ENCODE data around the gene GDF11. TPM values are rescaled to one million over a fixed set of nuclear protein-coding genes. Genes with fewer than 3 reads are reported as not detected.
"Not testable (repeated sequence)": the region's sequence is repeated elsewhere in the genome, so short reads cannot be mapped to it uniquely, and the experiment has no call there.

GDF11 gene
- polyA plus RNA-seq, 2 donors: 0.43 to 0.65 TPM

- Histone ChIP-seq H3K27ac (ENCODE audit: low read depth in 2 of 2, low read length in 1 of 2) (no peak overlapping the region), H3K27me3 (ENCODE audit: control insufficient read depth in 1 of 2, insufficient read depth in 2 of 2, low read length in 2 of 2) (no peaks in the 10 kb centered on the region)
Measured at GRCh38 chr12:55746913-55747231, 4.0 kb downstream of the GDF11 start.

GRCh38 chr12:55748230-55748993 is 5.5 kb downstream of the GDF11 start:
- Histone ChIP-seq H3K9me3 (ENCODE audit: control insufficient read depth in 2 of 2, insufficient read depth in 1 of 2, low read depth in 1 of 2, low read length in 1 of 2) (no peaks in the 10 kb centered on the region), H3K4me3 (ENCODE audit: low read depth in 1 of 2, low read length in 2 of 2) (no peak overlapping the region), H3K36me3 (ENCODE audit: control insufficient read depth in 2 of 2, insufficient read depth in 2 of 2, low read length in 1 of 2) (peaks cover 6 to 12% of the 10 kb centered on the region in 2 donors), H3K27ac (ENCODE audit: low read depth in 2 of 2, low read length in 1 of 2) (no peak overlapping the region), H3K27me3 (ENCODE audit: control insufficient read depth in 1 of 2, insufficient read depth in 2 of 2, low read length in 2 of 2) (no peaks in the 10 kb centered on the region), H3K4me1 (ENCODE audit: control insufficient read depth in 2 of 2, insufficient read depth in 2 of 2, low read length in 1 of 2) (peaks cover 2 to 10% of the 10 kb centered on the region in 2 donors)
- WGBS, 2 donors: 88 to 91% methylated on average over 17 to 18 of the region's 18 CpGs

More at GRCh38 chr12:55746913-55747231, 4.0 kb downstream of the GDF11 start:
- Histone ChIP-seq H3K36me3 (ENCODE audit: control insufficient read depth in 2 of 2, insufficient read depth in 2 of 2, low read length in 1 of 2) (peaks cover under 1 to 7% of the 10 kb centered on the region in 2 donors), H3K4me3 (ENCODE audit: low read depth in 1 of 2, low read length in 2 of 2) (no peak overlapping the region), H3K4me1 (ENCODE audit: control insufficient read depth in 2 of 2, insufficient read depth in 2 of 2, low read length in 1 of 2) (peaks cover 2 to 10% of the 10 kb centered on the region in 2 donors), H3K9me3 (ENCODE audit: control insufficient read depth in 2 of 2, insufficient read depth in 1 of 2, low read depth in 1 of 2, low read length in 1 of 2) (no peaks in the 10 kb centered on the region)

GRCh38 chr12:55755246-55755645 is 12.3 kb downstream of the GDF11 start:
- Histone ChIP-seq H3K27ac (ENCODE audit: low read depth in 2 of 2, low read length in 1 of 2) (no peak overlapping the region), H3K4me3 (ENCODE audit: low read depth in 1 of 2, low read length in 2 of 2) (no peak overlapping the region), H3K9me3 (ENCODE audit: control insufficient read depth in 2 of 2, insufficient read depth in 1 of 2, low read depth in 1 of 2, low read length in 1 of 2) (no peaks in the 10 kb centered on the region), H3K4me1 (ENCODE audit: control insufficient read depth in 2 of 2, insufficient read depth in 2 of 2, low read length in 1 of 2) (no peaks in the 10 kb centered on the region), H3K36me3 (ENCODE audit: control insufficient read depth in 2 of 2, insufficient read depth in 2 of 2, low read length in 1 of 2) (peaks cover 12 to 17% of the 10 kb centered on the region in 2 donors), H3K27me3 (ENCODE audit: control insufficient read depth in 1 of 2, insufficient read depth in 2 of 2, low read length in 2 of 2) (no peaks in the 10 kb centered on the region)
- WGBS, 2 donors: 65 to 66% methylated on average over 2 of the region's 2 CpGs

DNA sequence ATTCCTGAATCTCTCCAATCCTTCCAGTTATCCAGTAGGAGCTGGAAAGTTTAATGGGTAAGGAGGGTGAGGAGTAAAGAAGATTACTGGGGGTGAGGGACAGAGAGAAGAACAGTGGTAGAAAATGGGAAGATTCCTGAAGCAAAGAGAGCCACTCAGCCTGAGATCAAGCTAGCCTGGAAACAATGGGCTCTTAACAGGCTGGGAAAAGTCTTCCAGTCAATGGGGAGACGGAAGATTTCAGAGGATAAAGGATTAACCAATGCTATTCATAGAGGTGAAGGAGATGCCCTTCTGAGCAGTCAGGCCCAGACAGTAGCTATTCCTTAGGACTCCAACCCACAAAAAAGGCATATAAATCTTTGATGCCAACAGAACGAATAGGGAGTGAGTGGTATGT is 14.8 kb downstream of the GDF11 start:
- H3K27me3 ChIP-seq (ENCODE audit: control insufficient read depth in 1 of 2, insufficient read depth in 2 of 2, low read length in 2 of 2): no peaks in the 10 kb centered on the region
- H3K4me1 ChIP-seq (ENCODE audit: control insufficient read depth in 2 of 2, insufficient read depth in 2 of 2, low read length in 1 of 2): no peaks in the 10 kb centered on the region
- H3K36me3 ChIP-seq (ENCODE audit: control insufficient read depth in 2 of 2, insufficient read depth in 2 of 2, low read length in 1 of 2): peaks cover 4 to 7% of the 10 kb centered on the region in 2 donors
- H3K27ac ChIP-seq (ENCODE audit: low read depth in 2 of 2, low read length in 1 of 2): no peak overlapping the region
- no peaks in the 10 kb centered on the region for H3K9me3 ChIP-seq (ENCODE audit: control insufficient read depth in 2 of 2, insufficient read depth in 1 of 2, low read depth in 1 of 2, low read length in 1 of 2)
- H3K4me3 ChIP-seq (ENCODE audit: low read depth in 1 of 2, low read length in 2 of 2): no peak overlapping the region
- 71% methylated on average over 2 of the region's 2 CpGs for WGBS, 2 donors

DNA sequence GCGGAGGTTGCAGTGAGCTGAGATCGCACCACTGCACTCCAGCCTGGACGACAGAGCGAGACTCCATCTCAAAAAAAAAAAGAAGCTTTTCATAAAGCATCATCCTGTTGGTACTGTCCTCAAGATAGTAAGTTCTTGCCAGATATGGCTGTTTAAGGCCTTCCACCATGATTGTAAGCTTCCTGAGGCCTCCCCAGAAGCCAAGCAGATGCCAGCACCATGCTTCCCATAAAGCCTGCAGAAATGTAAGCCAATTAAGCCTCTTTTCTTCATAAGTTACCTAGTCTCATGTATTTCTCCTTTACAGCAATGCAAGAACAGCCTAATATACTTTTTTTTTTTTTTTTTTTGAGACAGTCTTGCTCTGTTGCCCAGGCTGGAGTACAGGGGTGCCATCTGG is 15.7 kb downstream of the GDF11 start:
- not testable (repeated sequence) for H3K4me3 ChIP-seq (ENCODE audit: low read depth in 1 of 2, low read length in 2 of 2); H3K27me3 ChIP-seq (ENCODE audit: control insufficient read depth in 1 of 2, insufficient read depth in 2 of 2, low read length in 2 of 2); H3K9me3 ChIP-seq (ENCODE audit: control insufficient read depth in 2 of 2, insufficient read depth in 1 of 2, low read depth in 1 of 2, low read length in 1 of 2); H3K27ac ChIP-seq (ENCODE audit: low read depth in 2 of 2, low read length in 1 of 2); H3K36me3 ChIP-seq (ENCODE audit: control insufficient read depth in 2 of 2, insufficient read depth in 2 of 2, low read length in 1 of 2); H3K4me1 ChIP-seq (ENCODE audit: control insufficient read depth in 2 of 2, insufficient read depth in 2 of 2, low read length in 1 of 2)
- WGBS, 2 donors: 98 to 99% methylated on average over 4 of the region's 4 CpGs

- H3K36me3 ChIP-seq (ENCODE audit: control insufficient read depth in 2 of 2, insufficient read depth in 2 of 2, low read length in 1 of 2): peaks cover 4 to 7% of the 10 kb centered on the region in 2 donors
- WGBS, 2 donors: 81 to 85% methylated on average over 6 of the region's 6 CpGs
- H3K9me3 ChIP-seq (ENCODE audit: control insufficient read depth in 2 of 2, insufficient read depth in 1 of 2, low read depth in 1 of 2, low read length in 1 of 2): no peaks in the 10 kb centered on the region
- no peak overlapping the region for H3K4me3 ChIP-seq (ENCODE audit: low read depth in 1 of 2, low read length in 2 of 2)
- H3K27ac ChIP-seq (ENCODE audit: low read depth in 2 of 2, low read length in 1 of 2): no peak overlapping the region
- H3K4me1 ChIP-seq (ENCODE audit: control insufficient read depth in 2 of 2, insufficient read depth in 2 of 2, low read length in 1 of 2): no peaks in the 10 kb centered on the region
- no peaks in the 10 kb centered on the region for H3K27me3 ChIP-seq (ENCODE audit: control insufficient read depth in 1 of 2, insufficient read depth in 2 of 2, low read length in 2 of 2)
Measured at GRCh38 chr12:55760663-55761062, 17.7 kb downstream of the GDF11 start.

- peaks cover 2 to 3% of the 10 kb centered on the region in 2 donors for H3K36me3 ChIP-seq (ENCODE audit: control insufficient read depth in 2 of 2, insufficient read depth in 2 of 2, low read length in 1 of 2)
- no peaks in the 10 kb centered on the region for H3K4me1 ChIP-seq (ENCODE audit: control insufficient read depth in 2 of 2, insufficient read depth in 2 of 2, low read length in 1 of 2)
- H3K9me3 ChIP-seq (ENCODE audit: control insufficient read depth in 2 of 2, insufficient read depth in 1 of 2, low read depth in 1 of 2, low read length in 1 of 2): no peaks in the 10 kb centered on the region
- H3K27me3 ChIP-seq (ENCODE audit: control insufficient read depth in 1 of 2, insufficient read depth in 2 of 2, low read length in 2 of 2): no peaks in the 10 kb centered on the region
- H3K27ac ChIP-seq (ENCODE audit: low read depth in 2 of 2, low read length in 1 of 2): no peak overlapping the region
- H3K4me3 ChIP-seq (ENCODE audit: low read depth in 1 of 2, low read length in 2 of 2): no peak overlapping the region
Measured at GRCh38 chr12:55762646-55763045, 19.7 kb downstream of the GDF11 start.

DNA sequence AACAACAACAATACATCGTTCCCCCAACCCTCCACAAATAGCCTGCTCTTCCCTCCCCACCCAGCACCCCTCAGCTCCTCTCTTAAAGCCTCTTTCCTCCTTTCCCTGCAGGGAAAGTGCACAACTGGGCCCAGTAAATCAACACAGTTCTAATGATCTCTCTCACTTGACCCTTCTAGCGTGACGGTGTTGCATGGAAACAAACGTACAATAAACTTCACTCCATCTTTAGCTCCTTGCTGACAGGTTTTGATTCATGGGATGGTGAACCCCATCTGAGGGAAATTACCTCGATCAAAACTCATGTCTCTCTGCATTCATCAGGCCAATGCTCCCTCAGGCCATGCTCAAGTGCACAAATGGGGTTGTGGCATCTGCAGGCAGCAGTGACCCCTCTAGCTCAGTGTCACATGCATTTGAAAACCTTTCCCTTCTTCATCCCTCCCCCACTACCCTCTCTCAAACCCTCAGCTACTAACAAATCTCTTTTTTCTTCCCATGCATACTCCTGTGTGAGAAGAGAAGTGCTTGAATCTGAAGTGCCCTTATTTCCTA is 22.9 kb downstream of the GDF11 start:
- Histone ChIP-seq H3K27me3 (ENCODE audit: control insufficient read depth in 1 of 2, insufficient read depth in 2 of 2, low read length in 2 of 2) (no peaks in the 10 kb centered on the region), H3K27ac (ENCODE audit: low read depth in 2 of 2, low read length in 1 of 2) (no peak overlapping the region), H3K4me1 (ENCODE audit: control insufficient read depth in 2 of 2, insufficient read depth in 2 of 2, low read length in 1 of 2) (no peaks in the 10 kb centered on the region), H3K9me3 (ENCODE audit: control insufficient read depth in 2 of 2, insufficient read depth in 1 of 2, low read depth in 1 of 2, low read length in 1 of 2) (no peaks in the 10 kb centered on the region), H3K36me3 (ENCODE audit: control insufficient read depth in 2 of 2, insufficient read depth in 2 of 2, low read length in 1 of 2) (peaks cover 0 to 3% of the 10 kb centered on the region in 2 donors), H3K4me3 (ENCODE audit: low read depth in 1 of 2, low read length in 2 of 2) (no peak overlapping the region)
- 78 to 88% methylated on average over 5 of the region's 5 CpGs for WGBS, 2 donors

DNA sequence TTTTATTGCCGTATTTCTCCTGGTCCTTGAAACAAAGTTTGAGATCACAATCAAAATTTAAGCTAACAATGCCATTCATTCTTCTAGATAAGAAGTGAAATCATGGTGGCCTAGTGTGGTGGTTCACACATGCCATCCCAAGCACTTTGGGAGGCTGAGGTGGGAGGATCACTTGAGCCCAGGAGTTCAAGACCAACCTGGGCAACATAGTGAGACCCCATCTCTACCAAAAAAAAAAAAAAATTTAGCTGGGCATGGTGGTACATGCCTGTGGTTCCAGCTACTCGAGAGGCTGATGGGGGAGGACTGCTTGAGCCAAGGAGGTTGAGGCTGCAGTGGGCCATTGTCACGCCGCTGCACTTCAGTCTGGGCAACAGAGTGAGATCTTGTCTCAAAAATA is 24.2 kb downstream of the GDF11 start:
- Histone ChIP-seq H3K4me1 (ENCODE audit: control insufficient read depth in 2 of 2, insufficient read depth in 2 of 2, low read length in 1 of 2) (no peaks in the 10 kb centered on the region), H3K27ac (ENCODE audit: low read depth in 2 of 2, low read length in 1 of 2) (no peak overlapping the region), H3K27me3 (ENCODE audit: control insufficient read depth in 1 of 2, insufficient read depth in 2 of 2, low read length in 2 of 2) (no peaks in the 10 kb centered on the region), H3K4me3 (ENCODE audit: low read depth in 1 of 2, low read length in 2 of 2) (no peak overlapping the region), H3K36me3 (ENCODE audit: control insufficient read depth in 2 of 2, insufficient read depth in 2 of 2, low read length in 1 of 2) (peaks cover 2 to 3% of the 10 kb centered on the region in 2 donors), H3K9me3 (ENCODE audit: control insufficient read depth in 2 of 2, insufficient read depth in 1 of 2, low read depth in 1 of 2, low read length in 1 of 2) (no peaks in the 10 kb centered on the region)
- 97% methylated on average over 4 of the region's 4 CpGs for WGBS, 2 donors

DNA sequence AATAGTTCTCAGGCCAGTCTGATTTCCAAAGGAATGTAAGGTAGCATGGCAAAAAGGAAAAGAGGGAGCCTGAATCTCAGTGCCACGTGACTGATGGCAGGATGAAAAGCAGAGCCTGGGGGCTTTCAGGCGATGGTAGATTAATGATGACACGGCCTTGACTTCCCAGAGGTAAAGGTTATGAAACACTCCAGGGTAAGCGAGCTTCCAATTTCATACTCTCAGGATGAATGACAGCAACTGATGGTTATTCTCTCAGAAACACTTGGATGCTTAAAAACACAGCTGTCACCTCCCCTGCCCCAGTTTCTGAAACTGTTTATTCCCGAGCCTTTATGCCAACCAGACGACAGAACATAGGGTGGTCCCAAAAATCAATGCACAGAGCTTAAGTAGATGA is 28.8 kb downstream of the GDF11 start:
- no peak overlapping the region for H3K4me3 ChIP-seq (ENCODE audit: low read depth in 1 of 2, low read length in 2 of 2)
- H3K27ac ChIP-seq (ENCODE audit: low read depth in 2 of 2, low read length in 1 of 2): no peak overlapping the region
- peaks cover 2 to 3% of the 10 kb centered on the region in 2 donors for H3K36me3 ChIP-seq (ENCODE audit: control insufficient read depth in 2 of 2, insufficient read depth in 2 of 2, low read length in 1 of 2)
- no peaks in the 10 kb centered on the region for H3K4me1 ChIP-seq (ENCODE audit: control insufficient read depth in 2 of 2, insufficient read depth in 2 of 2, low read length in 1 of 2)
- no peaks in the 10 kb centered on the region for H3K9me3 ChIP-seq (ENCODE audit: control insufficient read depth in 2 of 2, insufficient read depth in 1 of 2, low read depth in 1 of 2, low read length in 1 of 2)
- H3K27me3 ChIP-seq (ENCODE audit: control insufficient read depth in 1 of 2, insufficient read depth in 2 of 2, low read length in 2 of 2): no peaks in the 10 kb centered on the region
- WGBS, 2 donors: 59 to 71% methylated on average over 6 of the region's 6 CpGs
